ENCODE results near the gene PIP4K2C.
"Not testable (repeated sequence)": the region's sequence is repeated elsewhere in the genome, so short reads cannot be mapped to it uniquely, and the experiment has no call there.

PIP4K2C gene

DNA sequence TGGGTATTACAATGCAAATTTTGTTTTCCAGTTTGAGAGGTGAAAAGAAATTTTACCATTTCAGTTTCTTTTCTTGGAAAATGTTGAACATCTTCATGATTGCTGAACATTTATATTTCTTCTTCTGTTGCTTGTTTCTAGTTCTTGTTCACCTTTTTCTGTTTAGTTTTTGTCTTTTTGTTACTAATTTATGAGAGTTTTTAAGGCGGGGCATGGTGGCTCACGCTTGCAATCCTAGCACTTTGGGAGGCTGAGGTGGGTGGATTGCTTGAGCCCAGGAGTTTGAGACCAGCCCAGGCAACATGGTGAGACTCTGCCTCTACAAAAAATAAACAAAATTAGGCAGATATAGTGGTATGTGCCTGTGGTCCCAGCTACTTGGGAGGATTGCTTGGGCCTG, 30.5 kb upstream of the PIP4K2C start:
- DNase-seq = no peak

GRCh38 chr12:57561117-57561516, 29.9 kb upstream of the PIP4K2C start:
- not testable (repeated sequence) for DNase-seq

DNA sequence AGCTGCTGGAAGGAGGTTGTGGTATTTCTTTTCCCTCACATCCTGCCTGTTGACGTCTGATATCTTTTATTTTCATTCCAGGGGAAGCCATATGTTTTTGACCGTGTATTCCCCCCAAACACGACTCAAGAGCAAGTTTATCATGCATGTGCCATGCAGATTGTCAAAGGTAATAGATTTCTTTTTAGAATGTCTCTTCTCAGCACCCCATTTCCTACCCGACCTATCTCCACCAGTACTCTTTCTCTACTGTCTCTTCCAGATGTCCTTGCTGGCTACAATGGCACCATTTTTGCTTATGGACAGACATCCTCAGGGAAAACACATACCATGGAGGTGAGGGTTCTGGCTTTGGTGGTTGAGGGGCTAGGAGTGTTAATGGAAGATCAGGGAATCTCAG, 27.6 kb upstream of the PIP4K2C start:
- no peak for DNase-seq

GRCh38 chr12:57564178-57564740, 26.7 kb upstream of the PIP4K2C start:
- DNase-seq = no peak

GRCh38 chr12:57568838-57569237, 22.2 kb upstream of the PIP4K2C start:
- DNase-seq = no peak

DNA sequence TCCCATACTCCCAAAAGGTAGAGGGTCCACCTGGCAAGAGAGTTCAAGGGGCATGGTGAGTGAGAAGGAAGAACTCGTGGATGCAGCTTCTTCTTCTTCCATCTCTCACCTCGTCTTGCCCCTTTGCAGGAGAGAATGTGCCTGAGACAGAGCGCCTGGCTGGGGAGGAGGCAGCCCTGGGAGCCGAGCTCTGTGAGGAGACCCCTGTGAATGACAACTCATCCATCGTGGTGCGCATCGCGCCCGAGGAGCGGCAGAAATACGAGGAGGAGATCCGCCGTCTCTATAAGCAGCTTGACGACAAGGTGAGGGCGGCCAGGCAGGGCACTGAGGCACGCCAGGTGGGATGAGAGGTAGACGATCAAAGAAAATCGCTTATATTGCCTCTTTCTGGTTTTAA, 21.1 kb upstream of the PIP4K2C start:
- DNase-seq = no peak

DNA sequence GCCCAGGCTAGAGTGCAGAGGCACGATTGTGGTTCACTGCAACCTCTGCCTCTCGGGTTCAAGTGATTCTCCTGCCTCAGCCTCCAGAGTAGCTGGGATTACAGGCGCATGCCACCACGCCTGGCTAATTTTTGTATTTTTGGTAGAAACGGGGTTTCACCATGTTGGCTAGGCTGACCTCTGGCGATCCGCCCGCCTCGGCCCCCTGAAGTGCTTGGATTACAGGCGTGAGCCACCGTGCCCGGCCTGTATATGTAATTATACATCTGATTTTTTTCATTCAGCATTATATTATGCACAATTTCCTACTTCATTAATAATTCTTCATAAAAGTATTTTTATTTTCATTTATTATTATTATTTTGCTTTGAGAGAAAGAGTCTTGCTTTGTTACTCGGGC, 20.6 kb upstream of the PIP4K2C start:
- not testable (repeated sequence) for DNase-seq

- DNase-seq = no peak
Measured at GRCh38 chr12:57571926-57572762, 18.8 kb upstream of the PIP4K2C start.

GRCh38 chr12:57574795-57575194, 16.2 kb upstream of the PIP4K2C start:
- no peak for DNase-seq

DNA sequence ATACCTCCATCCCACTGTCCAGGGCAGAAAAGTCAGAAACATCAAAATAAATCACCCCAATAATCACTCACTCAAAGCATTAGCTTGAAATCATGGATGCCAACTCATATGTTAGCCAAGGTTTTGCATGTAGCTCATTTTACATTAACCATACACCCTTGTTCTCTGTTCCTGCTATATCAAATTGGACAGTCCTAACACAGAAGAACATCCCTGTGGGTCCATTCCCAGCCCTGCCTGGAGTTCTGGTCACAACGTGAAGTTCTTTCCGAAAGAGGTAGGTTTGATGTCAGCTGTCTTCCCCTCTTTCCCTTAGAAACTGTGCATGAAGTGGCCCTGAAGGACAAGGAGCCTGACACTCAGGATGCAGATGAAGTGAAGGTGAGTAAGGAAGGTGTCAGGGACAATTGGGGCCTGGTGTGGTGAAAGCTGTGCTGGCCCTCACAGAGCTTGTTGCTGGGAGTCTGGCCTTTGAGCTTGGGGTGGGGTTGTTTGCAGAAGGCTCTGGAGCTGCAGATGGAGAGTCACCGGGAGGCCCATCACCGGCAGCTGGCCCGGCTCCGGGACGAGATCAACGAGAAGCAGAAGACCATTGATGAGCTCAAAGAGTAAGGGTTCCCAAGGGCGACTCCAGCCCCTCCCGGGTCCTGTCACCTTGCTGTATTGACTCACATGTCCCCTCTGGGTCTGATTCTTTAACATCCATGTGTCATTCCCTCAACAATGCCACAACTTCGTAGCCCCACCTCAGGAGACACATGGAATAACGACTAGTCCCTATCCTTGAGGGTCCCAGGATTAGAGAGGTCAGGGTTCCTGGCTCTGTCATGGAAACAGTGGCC, 15.0 kb upstream of the PIP4K2C start:
- no peak for DNase-seq

- DNase-seq = no peak
Measured at GRCh38 chr12:57576613-57577160, 14.3 kb upstream of the PIP4K2C start.

DNA sequence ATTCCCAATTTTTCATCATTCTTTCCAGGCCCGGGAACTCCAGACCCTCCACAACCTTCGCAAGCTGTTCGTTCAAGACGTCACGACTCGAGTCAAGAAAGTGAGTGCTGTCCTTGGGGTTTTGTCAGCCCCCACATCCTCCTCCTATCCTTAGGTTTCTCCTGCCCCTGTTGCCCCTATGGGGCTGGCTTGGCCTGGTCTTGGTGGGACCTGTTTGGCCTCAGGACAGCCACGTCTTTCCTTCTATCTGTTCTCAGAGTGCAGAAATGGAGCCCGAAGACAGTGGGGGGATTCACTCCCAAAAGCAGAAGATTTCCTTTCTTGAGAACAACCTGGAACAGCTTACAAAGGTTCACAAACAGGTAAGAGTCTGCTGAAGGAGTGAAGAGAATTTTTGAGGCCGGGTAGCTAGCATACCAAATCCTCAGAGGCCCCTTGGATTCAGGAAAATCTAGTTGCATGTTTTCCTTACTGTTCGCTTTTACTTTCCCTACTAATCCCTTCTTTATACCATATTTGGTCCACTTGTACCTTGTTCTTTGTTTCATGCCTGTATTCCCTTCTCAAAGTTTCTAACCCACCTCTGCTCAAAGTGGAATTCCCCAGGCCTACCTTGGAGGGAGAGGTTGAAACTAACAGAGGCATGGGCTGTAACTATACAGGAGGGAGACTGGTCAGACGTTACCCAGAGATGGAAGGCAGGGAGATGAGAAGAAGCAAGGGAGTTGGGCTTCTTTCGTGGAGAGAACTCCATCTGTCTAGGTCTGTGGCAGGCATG, 12.8 kb upstream of the PIP4K2C start:
- DNase-seq = no peak

DNA sequence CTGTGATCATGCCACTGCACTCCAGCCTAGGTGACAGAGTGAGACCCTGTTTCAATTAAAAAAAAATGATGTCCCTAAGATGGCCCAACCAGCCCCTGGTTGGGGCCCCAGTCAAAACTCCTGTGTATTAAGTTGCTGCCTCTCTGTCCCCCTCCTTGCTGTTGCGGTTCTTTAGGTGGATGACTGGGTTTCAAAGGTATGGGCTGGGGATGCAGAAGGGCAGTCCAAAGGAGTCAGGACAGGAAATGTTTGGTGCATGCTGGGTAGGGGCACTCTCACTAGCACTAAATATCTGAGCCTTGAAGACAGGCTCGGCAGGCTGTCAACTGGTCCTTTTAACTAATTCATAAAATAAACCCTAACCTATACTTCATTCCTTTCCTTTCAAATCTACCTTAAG, 12.0 kb upstream of the PIP4K2C start:
- DNase-seq = no peak

GRCh38 chr12:57579677-57580465, 11.1 kb upstream of the PIP4K2C start:
- DNase-seq = no peak

GRCh38 chr12:57580466-57580795, 10.6 kb upstream of the PIP4K2C start:
- no peak for DNase-seq

DNA sequence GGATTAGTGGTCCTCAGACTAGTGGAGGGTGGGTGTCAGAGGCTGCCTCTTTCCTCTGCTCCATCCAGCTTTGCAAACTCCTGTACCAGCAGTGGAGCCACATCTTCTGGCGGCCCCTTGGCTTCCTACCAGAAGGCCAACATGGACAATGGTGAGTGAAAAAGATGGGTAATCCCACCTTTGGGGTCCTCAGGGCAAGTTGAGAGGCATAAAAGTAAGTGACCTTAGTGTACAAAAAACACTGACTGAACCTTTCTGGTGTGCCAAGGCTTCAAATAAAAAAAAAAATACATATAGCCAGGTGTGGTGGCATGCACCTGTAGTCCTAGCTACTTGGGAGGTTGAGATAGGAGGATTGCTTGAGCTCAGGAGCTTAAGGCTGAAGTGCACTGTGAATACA, 9.2 kb upstream of the PIP4K2C start:
- DNase-seq = no peak

DNA sequence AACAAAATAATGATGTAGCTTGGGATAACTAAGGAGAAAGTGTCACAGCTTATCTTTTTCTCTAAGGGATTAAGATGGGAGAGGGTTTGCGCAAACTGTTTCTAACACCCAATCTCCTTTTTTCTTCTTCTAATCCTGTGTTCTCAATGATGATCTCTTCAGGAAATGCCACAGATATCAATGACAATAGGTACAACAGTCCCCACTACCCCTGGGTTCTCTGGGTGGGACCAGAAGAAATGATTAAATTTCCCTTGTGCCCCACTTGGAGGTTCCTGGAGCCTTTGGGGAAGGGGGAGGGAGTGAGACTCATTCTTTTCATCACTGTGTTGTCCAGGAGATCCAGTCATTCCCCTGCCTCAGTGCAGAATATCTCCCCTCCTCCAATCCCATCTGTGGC, 8.6 kb upstream of the PIP4K2C start:
- DNase-seq = no peak

GRCh38 chr12:57583008-57583831, 7.8 kb upstream of the PIP4K2C start:
- DNase-seq = peak; percentile 84

DNA sequence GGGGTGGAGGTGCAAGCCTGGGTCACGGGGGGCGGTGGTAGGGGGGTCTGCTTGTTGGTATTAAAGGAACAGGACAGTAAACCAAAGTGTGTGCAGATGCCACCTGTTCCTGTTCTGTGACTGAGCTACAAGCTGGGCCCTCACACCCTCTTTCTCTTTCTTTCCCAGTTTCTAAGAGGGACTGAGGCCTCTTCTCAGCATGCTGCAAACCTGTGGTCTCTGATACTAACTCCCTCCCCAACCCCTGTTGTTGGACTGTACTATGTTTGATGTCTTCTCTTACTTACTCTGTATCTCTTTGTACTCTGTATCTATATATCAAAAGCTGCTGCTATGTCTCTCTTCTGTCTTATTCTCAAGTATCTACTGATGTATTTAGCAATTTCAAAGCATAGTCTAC, 6.9 kb upstream of the PIP4K2C start:
- no peak for DNase-seq

DNA sequence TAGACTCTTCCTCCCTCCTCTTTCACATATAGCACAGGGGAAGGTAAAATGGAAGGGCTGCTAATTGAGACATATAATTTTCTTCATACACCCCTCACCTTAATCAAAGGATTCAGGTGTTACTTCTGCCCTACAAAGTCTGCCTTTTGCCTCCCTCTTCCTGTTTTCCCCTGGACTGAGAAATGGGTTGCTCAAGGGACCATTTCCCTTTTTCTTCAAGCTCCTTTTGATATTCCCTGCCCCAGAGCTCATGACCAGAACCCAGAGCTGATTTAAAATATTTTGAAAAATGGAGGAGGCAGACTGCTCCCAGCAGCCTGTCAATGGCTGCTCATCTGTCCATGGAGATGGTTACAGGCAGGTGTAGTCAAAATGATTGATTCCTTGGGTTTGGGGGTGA, 6.3 kb upstream of the PIP4K2C start:
- no peak for DNase-seq

- no peak for DNase-seq
Measured at GRCh38 chr12:57585156-57585555, 5.8 kb upstream of the PIP4K2C start.

Measured in RPMI8226 (cell line).